Panc1 (cell line): ENCODE data around the gene SLIT1. TPM values are rescaled to one million over a fixed set of nuclear protein-coding genes. Genes with fewer than 3 reads are reported as not detected.

ENCODE experiments used
- ATAC-seq: fragments of 200-7000 bp; cut with Tn5 transposase; 2 replicates; pipeline ENCODE4 v1.9.1; 2020; ENCODE audit warnings: mild to moderate bottlenecking, moderate library complexity
- BruUV-seq: library from RNA; stranded (reverse); fragments of 400-500 nt; replicated peaks from 2 replicates; lab custom pipeline; 2021; lab: Mats Ljungman, UMichigan
- CTCF ChIA-PET: fragments of 300-600 bp; sonication (Branson Sonifier 250); formaldehyde crosslinking; loops from one replicate; lab custom pipeline; 2022; ENCODE audit warnings: antibody characterized with exemption; lab: Charles Lee
- POLR2A ChIA-PET: fragments of 300-600 bp; sonication (Branson Sonifier 250); formaldehyde crosslinking; loops from one replicate; lab custom pipeline; 2022; ENCODE audit warnings: antibody characterized with exemption; lab: Charles Lee
- DNase-seq: peaks from one replicate; pipeline ENCODE4 v3.0.0-alpha.2; 2010; ENCODE audit warnings: low read depth, low spot score
- H3K27ac ChIP-seq: 2 replicates; pipeline ENCODE4 v1.5.1; 2011; ENCODE audit warnings: mild to moderate bottlenecking, low read length, inconsistent platforms
- H3K27me3 ChIP-seq: fragments of 200-500 bp; sonication (Bioruptor generic); 2 replicates; pipeline ENCODE4 v1.6.0; 2014; ENCODE audit warnings: low read length, inconsistent platforms; ENCODE audit not compliant: control insufficient read depth, insufficient read depth
- H3K36me3 ChIP-seq: fragments of 200-500 bp; sonication (Bioruptor generic); 2 replicates; pipeline ENCODE4 v1.5.1; 2014; ENCODE audit warnings: inconsistent platforms, mild to moderate bottlenecking, low read length, moderate library complexity; ENCODE audit not compliant: control insufficient read depth, insufficient read depth
- H3K4me1 ChIP-seq: 2 replicates; pipeline ENCODE4 v1.5.1; 2011; ENCODE audit warnings: inconsistent platforms, mild to moderate bottlenecking, low read length, moderate library complexity; ENCODE audit not compliant: control insufficient read depth, insufficient read depth
- H3K4me3 ChIP-seq, 2 experiments: 2 replicates each; pipeline ENCODE4 v1.5.1; 2011 to 2012; ENCODE audit warnings: low read depth in 2 of 2, low read length in 2 of 2, mild to moderate bottlenecking in 2 of 2, inconsistent platforms in 1 of 2, moderate library complexity in 1 of 2
- H3K9me3 ChIP-seq: fragments of 200-500 bp; sonication (Bioruptor generic); 2 replicates; pipeline ENCODE4 v1.5.1; 2014; ENCODE audit warnings: low read depth, mild to moderate bottlenecking, inconsistent platforms, low read length, moderate library complexity; ENCODE audit not compliant: control insufficient read depth, insufficient read depth
- POLR2AphosphoS5 ChIP-seq: IDR thresholded peaks from 2 replicates; pipeline ENCODE4 v1.6.1; 2012; ENCODE audit warnings: mild to moderate bottlenecking, low read depth, low read length, moderate library complexity
- REST ChIP-seq, 2 experiments: IDR thresholded peaks; 2 replicates each; pipeline ENCODE4 v1.6.1; 2011 to 2012; ENCODE audit warnings: low read depth in 2 of 2, control low read depth in 1 of 2, low read length in 1 of 2, mild to moderate bottlenecking in 1 of 2, moderate library complexity in 1 of 2; ENCODE audit not compliant: insufficient read depth in 1 of 2
- SIN3A ChIP-seq: IDR thresholded peaks from 2 replicates; pipeline ENCODE4 v1.6.1; 2012; ENCODE audit warnings: low read depth, mild to moderate bottlenecking, low read length, moderate library complexity, borderline replicate concordance; ENCODE audit not compliant: insufficient read depth
- TCF7L2 ChIP-seq: IDR thresholded peaks from 2 replicates; pipeline ENCODE4 v1.6.1; 2011; ENCODE audit warnings: mild to moderate bottlenecking, low read depth, low read length, inconsistent platforms
- in situ Hi-C: cut with HindIII; loops from 2 replicates; pipeline ENCODE4 v1.10.0; 2016; ENCODE audit warnings: low sequenced_read_pairs, low pct_unique_long_range_greater_than_20kb
- intact Hi-C: fragments of 100-400 bp; cut with micrococcal nuclease; formaldehyde crosslinking; loops from one replicate; pipeline ENCODE4 v1.10.0; 2022; ENCODE audit not compliant: unreplicated experiment
- total RNA-seq: library from RNA; stranded (reverse); gene quantifications from one replicate; pipeline ENCODE4 v1.2.1, GENCODE V29; 2021; ENCODE audit not compliant: unreplicated experiment
- TF ChIP-seq, protein P1 (sequence below): fragments of 450-650 bp; IDR thresholded peaks from 2 replicates; pipeline ENCODE4 v1.5.1; 2017; ENCODE audit warnings: mild to moderate bottlenecking

Gene SLIT1
- total RNA-seq, 1 experiment from 2014 or later: 2.6 TPM

GRCh38 chr10:97063271-97063982 lies 122.3 kb downstream of the SLIT1 start:
- in situ Hi-C loops (no loop called here), intact Hi-C loops (no loop called here)
- Histone ChIP-seq H3K27ac (no peak overlapping the region), H3K9me3 (no peaks in the 10 kb centered on the region), H3K27me3 (no peaks in the 10 kb centered on the region), H3K36me3 (no peaks in the 10 kb centered on the region), H3K4me3 (no peak overlapping the region), H3K4me1 (no peaks in the 10 kb centered on the region)
- ChIA-PET POLR2A (no interaction called here), CTCF (no interaction called here)
- no TSS peak for BruUV-seq
- TF ChIP-seq SIN3A (no peak), TCF7L2 (no peak), REST (IDR thresholded peaks at IDR 0.05; ENCODE audit: insufficient read depth in 1 of 2, low read depth in 2 of 2, low read length in 1 of 2) (no peak), POLR2AphosphoS5 (no peak)
- TF ChIP-seq, protein P1, sequence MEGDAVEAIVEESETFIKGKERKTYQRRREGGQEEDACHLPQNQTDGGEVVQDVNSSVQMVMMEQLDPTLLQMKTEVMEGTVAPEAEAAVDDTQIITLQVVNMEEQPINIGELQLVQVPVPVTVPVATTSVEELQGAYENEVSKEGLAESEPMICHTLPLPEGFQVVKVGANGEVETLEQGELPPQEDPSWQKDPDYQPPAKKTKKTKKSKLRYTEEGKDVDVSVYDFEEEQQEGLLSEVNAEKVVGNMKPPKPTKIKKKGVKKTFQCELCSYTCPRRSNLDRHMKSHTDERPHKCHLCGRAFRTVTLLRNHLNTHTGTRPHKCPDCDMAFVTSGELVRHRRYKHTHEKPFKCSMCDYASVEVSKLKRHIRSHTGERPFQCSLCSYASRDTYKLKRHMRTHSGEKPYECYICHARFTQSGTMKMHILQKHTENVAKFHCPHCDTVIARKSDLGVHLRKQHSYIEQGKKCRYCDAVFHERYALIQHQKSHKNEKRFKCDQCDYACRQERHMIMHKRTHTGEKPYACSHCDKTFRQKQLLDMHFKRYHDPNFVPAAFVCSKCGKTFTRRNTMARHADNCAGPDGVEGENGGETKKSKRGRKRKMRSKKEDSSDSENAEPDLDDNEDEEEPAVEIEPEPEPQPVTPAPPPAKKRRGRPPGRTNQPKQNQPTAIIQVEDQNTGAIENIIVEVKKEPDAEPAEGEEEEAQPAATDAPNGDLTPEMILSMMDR: no peak
- DNase-seq: no peak
- no peak for ATAC-seq

DNA sequence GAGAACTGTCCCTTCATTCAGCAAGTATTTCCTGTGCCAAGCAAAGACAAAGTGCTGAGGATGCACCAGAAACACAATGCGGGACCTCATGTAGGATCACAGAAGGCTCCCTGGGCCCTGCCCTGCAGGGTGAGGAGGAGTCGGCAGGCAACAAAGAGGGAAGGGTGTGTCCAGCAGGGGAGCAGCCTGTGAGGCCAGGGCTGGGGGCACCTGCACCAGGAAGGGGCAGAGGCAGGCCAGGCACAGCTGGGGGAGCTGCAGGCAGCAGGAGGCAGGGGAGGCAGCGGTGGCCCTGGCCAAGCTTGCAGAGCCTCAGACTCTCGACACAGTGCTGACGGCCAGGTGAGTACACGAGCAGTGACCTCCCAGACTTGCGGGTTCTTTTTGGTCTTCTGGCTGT lies 123.3 kb downstream of the SLIT1 start:
- Histone ChIP-seq H3K4me1 (no peaks in the 10 kb centered on the region), H3K27ac (no peak overlapping the region), H3K9me3 (no peaks in the 10 kb centered on the region), H3K27me3 (no peaks in the 10 kb centered on the region), H3K4me3 (no peak overlapping the region), H3K36me3 (no peaks in the 10 kb centered on the region)
- BruUV-seq: no TSS peak
- ChIA-PET CTCF (no interaction called here), POLR2A (no interaction called here)
- TF ChIP-seq, protein P1: no peak
- TF ChIP-seq POLR2AphosphoS5: no peak
- TF ChIP-seq SIN3A: no peak
- no peak for TF ChIP-seq REST (IDR thresholded peaks at IDR 0.05; ENCODE audit: insufficient read depth in 1 of 2, low read depth in 2 of 2, low read length in 1 of 2)
- TF ChIP-seq TCF7L2: no peak
- in situ Hi-C loops (no loop called here), intact Hi-C loops (no loop called here)
- DNase-seq: no peak
- no peak for ATAC-seq
